ENCODE results near the gene EMP2. TPM values are rescaled to one million over a fixed set of nuclear protein-coding genes. Genes with fewer than 3 reads are reported as not detected.
A peak's percentile ranks its signal among the peaks of the same experiment; 100 is the strongest.

Gene EMP2
- total RNA-seq, 6 experiments from 2014 or later = 38.5 to 95.6 (median 58.4) TPM

DNA sequence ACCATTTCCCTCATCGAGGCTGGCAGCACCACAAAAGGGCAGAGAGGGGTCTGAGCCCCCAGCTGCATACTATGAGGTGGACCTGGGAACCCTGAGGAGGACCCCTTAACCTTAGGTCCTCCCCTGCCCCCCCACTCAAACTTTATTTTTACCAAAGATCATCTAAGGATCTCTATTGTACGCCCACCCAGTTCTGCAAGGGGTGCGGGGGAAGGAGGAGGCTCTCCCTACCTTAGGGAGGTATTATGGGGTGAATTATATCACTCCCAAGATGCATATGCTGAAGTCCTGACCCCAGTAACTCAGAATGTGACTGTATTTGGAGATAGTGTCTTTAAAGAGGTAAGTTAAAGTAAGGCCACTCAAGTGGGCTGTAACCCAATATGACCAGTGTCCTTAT, 26.8 kb upstream of the EMP2 start:
- ATAC-seq = no peak
- no peak for DNase-seq
- H3K27ac ChIP-seq = no peak overlapping the region
- H3K4me1 ChIP-seq = peaks cover 0 to 8% (median 0%) of the 10 kb centered on the region in 4 donors
- H3K36me3 ChIP-seq = no peaks in the 10 kb centered on the region
- H3K27me3 ChIP-seq = no peaks in the 10 kb centered on the region
- H3K4me3 ChIP-seq = no peak overlapping the region
- TF ChIP-seq POLR2A (IDR thresholded peaks at IDR 0.05) = no peak
- TF ChIP-seq, protein P1, sequence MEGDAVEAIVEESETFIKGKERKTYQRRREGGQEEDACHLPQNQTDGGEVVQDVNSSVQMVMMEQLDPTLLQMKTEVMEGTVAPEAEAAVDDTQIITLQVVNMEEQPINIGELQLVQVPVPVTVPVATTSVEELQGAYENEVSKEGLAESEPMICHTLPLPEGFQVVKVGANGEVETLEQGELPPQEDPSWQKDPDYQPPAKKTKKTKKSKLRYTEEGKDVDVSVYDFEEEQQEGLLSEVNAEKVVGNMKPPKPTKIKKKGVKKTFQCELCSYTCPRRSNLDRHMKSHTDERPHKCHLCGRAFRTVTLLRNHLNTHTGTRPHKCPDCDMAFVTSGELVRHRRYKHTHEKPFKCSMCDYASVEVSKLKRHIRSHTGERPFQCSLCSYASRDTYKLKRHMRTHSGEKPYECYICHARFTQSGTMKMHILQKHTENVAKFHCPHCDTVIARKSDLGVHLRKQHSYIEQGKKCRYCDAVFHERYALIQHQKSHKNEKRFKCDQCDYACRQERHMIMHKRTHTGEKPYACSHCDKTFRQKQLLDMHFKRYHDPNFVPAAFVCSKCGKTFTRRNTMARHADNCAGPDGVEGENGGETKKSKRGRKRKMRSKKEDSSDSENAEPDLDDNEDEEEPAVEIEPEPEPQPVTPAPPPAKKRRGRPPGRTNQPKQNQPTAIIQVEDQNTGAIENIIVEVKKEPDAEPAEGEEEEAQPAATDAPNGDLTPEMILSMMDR (IDR thresholded peaks at IDR 0.05) = no peak
- intact Hi-C loops (cut with DNase I) = no loop called here
- H3K9me3 ChIP-seq = no peaks in the 10 kb centered on the region
- 71% methylated on average over 2 of the region's 3 CpGs for WGBS (ENCODE audit: insufficient coverage, low coverage, low lambda C conversion rate, missing lambda C conversion rate)

DNA sequence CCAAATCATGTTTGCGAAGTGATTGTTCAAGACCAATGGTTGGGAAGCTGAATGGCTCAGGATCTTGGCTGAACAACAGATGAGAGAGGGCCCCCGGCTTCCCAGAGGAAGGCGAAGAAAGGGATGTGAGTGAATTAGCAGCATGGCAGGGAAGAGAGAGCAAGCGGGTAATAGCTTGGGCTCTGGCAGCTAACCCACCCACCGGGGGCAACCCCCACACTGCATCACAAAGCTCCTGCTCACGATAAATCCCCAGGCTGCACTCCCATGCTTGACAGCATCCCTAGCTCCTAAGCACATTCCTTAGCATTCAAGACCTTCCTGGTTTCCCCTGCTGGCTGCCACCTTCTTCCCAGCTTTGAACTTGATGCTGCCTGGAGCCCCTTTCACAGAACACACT, 26.2 kb upstream of the EMP2 start:
- no peak overlapping the region for H3K27ac ChIP-seq
- 75% methylated on average over 5 of the region's 6 CpGs for WGBS (ENCODE audit: insufficient coverage, low coverage, low lambda C conversion rate, missing lambda C conversion rate)
- H3K36me3 ChIP-seq = no peaks in the 10 kb centered on the region
- intact Hi-C loops (cut with DNase I) = no loop called here
- DNase-seq = no peak
- no peak for ATAC-seq
- no peak for TF ChIP-seq POLR2A (IDR thresholded peaks at IDR 0.05)
- TF ChIP-seq, protein P1 (IDR thresholded peaks at IDR 0.05) = no peak
- H3K4me1 ChIP-seq = peaks cover 0 to 8% (median 0%) of the 10 kb centered on the region in 4 donors
- no peak overlapping the region for H3K4me3 ChIP-seq
- H3K27me3 ChIP-seq = no peaks in the 10 kb centered on the region
- no peaks in the 10 kb centered on the region for H3K9me3 ChIP-seq

DNA sequence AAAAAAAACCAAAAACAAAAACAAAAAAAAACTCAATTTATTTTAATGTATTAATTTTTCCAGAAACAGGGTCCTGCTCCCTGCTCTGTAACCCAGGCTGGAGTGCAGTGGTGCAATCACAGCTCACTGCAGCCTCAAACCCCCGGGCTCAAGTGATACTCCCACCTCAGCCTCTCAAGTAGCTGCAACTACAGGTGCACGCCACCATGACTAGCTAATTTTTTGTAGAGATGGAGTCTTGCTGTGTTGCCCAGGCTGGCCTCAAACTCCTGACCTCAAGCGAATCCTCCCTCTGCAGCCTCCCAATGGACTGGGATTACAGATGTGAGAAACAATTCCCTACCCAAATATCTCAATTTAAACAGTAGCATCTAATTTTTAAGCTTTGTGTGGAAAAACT, 25.2 kb upstream of the EMP2 start:
- ATAC-seq (no peak), DNase-seq (no peak)
- Histone ChIP-seq H3K36me3 (no peaks in the 10 kb centered on the region), H3K27ac (no peak overlapping the region), H3K4me3 (no peak overlapping the region), H3K4me1 (peaks cover 0 to 1% (median 0%) of the 10 kb centered on the region in 4 donors), H3K9me3 (no peaks in the 10 kb centered on the region), H3K27me3 (no peaks in the 10 kb centered on the region)
- TF ChIP-seq, protein P1 (IDR thresholded peaks at IDR 0.05) = no peak
- TF ChIP-seq POLR2A (IDR thresholded peaks at IDR 0.05) = no peak
- intact Hi-C loops (cut with DNase I) = no loop called here
- 81% methylated on average over 3 of the region's 3 CpGs for WGBS (ENCODE audit: insufficient coverage, low coverage, low lambda C conversion rate, missing lambda C conversion rate)

DNA sequence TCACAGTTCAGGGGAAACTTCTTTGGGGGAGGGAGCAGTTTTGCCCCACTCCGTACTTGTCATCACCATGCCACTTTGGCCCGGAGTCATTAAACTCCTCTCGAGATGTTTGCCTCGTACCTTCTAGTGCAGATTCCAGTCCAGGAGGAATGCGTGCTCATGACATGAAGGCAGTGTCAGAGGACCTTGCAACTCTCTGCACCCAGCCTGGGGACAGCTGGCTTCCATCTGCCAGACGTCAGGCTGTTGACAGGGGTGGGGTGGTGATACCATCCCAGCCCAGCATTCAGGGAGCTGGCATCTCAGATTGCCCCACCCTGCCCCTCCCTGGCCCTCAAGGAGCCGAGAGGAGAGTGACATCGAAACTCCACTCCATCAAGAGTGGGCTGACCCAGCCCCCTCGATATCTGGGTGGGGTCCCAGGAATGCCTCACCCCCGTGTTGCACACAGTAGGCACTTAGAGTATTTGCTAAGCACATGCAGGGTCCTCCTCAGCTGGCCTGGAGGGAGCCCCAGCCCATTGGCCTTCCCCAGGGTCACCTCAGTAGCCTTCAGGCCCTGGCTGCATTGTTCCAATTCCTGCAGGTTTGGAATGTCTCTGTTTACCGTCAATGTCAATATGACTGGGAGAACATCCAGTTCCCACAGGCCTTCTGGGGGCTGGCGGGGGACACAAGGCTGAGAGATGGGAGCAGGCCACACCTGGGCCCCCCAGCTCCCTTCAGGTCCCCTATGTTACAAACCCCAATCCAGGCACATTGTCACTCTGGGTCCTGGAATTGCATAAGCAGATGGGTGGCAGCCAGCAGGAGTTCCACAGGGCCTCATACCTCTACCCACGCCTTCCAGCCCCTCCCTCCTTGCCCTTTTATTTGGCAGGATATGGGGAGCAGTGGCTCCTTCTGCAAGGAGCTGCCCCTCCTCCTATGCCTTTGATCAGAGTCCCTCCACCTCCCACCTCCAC, 21.3 kb upstream of the EMP2 start:
- H3K4me3 ChIP-seq = no peak overlapping the region
- WGBS (ENCODE audit: insufficient coverage, low coverage, low lambda C conversion rate, missing lambda C conversion rate) = 87% methylated on average over 3 of the region's 13 CpGs
- ATAC-seq (peak; percentile 55 to 79 (median 68)), DNase-seq (no peak)
- TF ChIP-seq, protein P1 (IDR thresholded peaks at IDR 0.05) = no peak
- no peak for TF ChIP-seq POLR2A (IDR thresholded peaks at IDR 0.05)
- intact Hi-C loops (cut with DNase I) = no loop called here
- H3K36me3 ChIP-seq = no peaks in the 10 kb centered on the region
- no peaks in the 10 kb centered on the region for H3K4me1 ChIP-seq
- H3K9me3 ChIP-seq = no peaks in the 10 kb centered on the region
- H3K27me3 ChIP-seq = no peaks in the 10 kb centered on the region
- no peak overlapping the region for H3K27ac ChIP-seq
